H9 (cell line): Measurements from ENCODE around the gene KIF14. TPM values are rescaled to one million over a fixed set of nuclear protein-coding genes. Genes with fewer than 3 reads are reported as not detected.

Source experiments
- DNase-seq: peaks from one replicate; pipeline ENCODE4 v3.0.0-alpha.2; 2017
- H2AFZ ChIP-seq: one replicate; pipeline ENCODE4 v1.6.1; 2013; ENCODE audit warnings: mild to moderate bottlenecking, low read length, control low read depth, moderate library complexity
- H2AK5ac ChIP-seq: 2 replicates; pipeline ENCODE4 v1.6.1; 2013; ENCODE audit warnings: low read length, control low read depth, mixed read lengths; ENCODE audit not compliant: insufficient read length
- H2BK120ac ChIP-seq: one replicate; pipeline ENCODE4 v1.6.1; 2013; ENCODE audit warnings: low read depth, mild to moderate bottlenecking, low read length, control low read depth, inconsistent platforms; ENCODE audit not compliant: poor library complexity, severe bottlenecking
- H2BK12ac ChIP-seq: 2 replicates; pipeline ENCODE4 v1.6.1; 2013; ENCODE audit warnings: low read length, control low read depth, mixed read lengths, low read depth; ENCODE audit not compliant: insufficient read length
- H2BK15ac ChIP-seq: 2 replicates; pipeline ENCODE4 v1.6.1; 2013; ENCODE audit warnings: low read depth, low read length, control low read depth
- H2BK20ac ChIP-seq: one replicate; pipeline ENCODE4 v1.6.1; 2013; ENCODE audit warnings: low read depth, mild to moderate bottlenecking, low read length, control low read depth, inconsistent platforms; ENCODE audit not compliant: poor library complexity, severe bottlenecking
- H2BK5ac ChIP-seq: 2 replicates; pipeline ENCODE4 v1.6.1; 2013; ENCODE audit warnings: low read length, control low read depth, mixed read lengths; ENCODE audit not compliant: insufficient read length
- H3K14ac ChIP-seq: 2 replicates; pipeline ENCODE4 v1.6.1; 2013; ENCODE audit warnings: low read length, control low read depth; ENCODE audit not compliant: insufficient read depth
- H3K18ac ChIP-seq: 2 replicates; pipeline ENCODE4 v1.6.1; 2013; ENCODE audit warnings: low read depth, mild to moderate bottlenecking, mixed read lengths, low read length, control low read depth; ENCODE audit not compliant: insufficient read length
- H3K23ac ChIP-seq: 2 replicates; pipeline ENCODE4 v1.6.1; 2013; ENCODE audit warnings: low read length, control low read depth, mixed read lengths, low read depth; ENCODE audit not compliant: insufficient read length
- H3K23me2 ChIP-seq: 2 replicates; pipeline ENCODE4 v1.6.1; 2013; ENCODE audit warnings: low read depth, mild to moderate bottlenecking, mixed read lengths, low read length, control low read depth; ENCODE audit not compliant: insufficient read length, poor library complexity, severe bottlenecking
- H3K27ac ChIP-seq: 2 replicates; pipeline ENCODE4 v1.5.1; 2013; ENCODE audit warnings: low read length, control low read depth, mixed read lengths, low read depth; ENCODE audit not compliant: insufficient read length
- H3K27me3 ChIP-seq: 2 replicates; pipeline ENCODE4 v1.6.1; 2013; ENCODE audit warnings: low read length, control low read depth, inconsistent platforms; ENCODE audit not compliant: insufficient read depth
- H3K4ac ChIP-seq: 2 replicates; pipeline ENCODE4 v1.6.1; 2013; ENCODE audit warnings: low read depth, mild to moderate bottlenecking, control low read depth, inconsistent platforms, low read length, moderate library complexity
- H3K4me1 ChIP-seq: 2 replicates; pipeline ENCODE4 v1.6.1; 2013; ENCODE audit warnings: low read length, control low read depth, inconsistent platforms; ENCODE audit not compliant: insufficient read depth
- H3K4me2 ChIP-seq: 2 replicates; pipeline ENCODE4 v1.6.1; 2013; ENCODE audit warnings: low read length, control low read depth, mixed read lengths; ENCODE audit not compliant: insufficient read length, insufficient read depth
- H3K56ac ChIP-seq: 2 replicates; pipeline ENCODE4 v1.6.1; 2013; ENCODE audit warnings: low read depth, mild to moderate bottlenecking, mixed read lengths, low read length, control low read depth; ENCODE audit not compliant: insufficient read length
- H3K79me1 ChIP-seq: 2 replicates; pipeline ENCODE4 v1.6.1; 2013; ENCODE audit warnings: low read depth, mild to moderate bottlenecking, moderate library complexity, low read length, control low read depth, inconsistent platforms; ENCODE audit not compliant: insufficient read depth, poor library complexity, severe bottlenecking
- H3K79me2 ChIP-seq: 2 replicates; pipeline ENCODE4 v1.6.1; 2013; ENCODE audit warnings: low read length, control low read depth, inconsistent platforms; ENCODE audit not compliant: insufficient read depth
- H3K9ac ChIP-seq: 2 replicates; pipeline ENCODE4 v1.6.1; 2013; ENCODE audit warnings: low read length, control low read depth, mixed read lengths; ENCODE audit not compliant: insufficient read length; ENCODE audit errors: extremely low read depth
- H3K9me3 ChIP-seq: one replicate; pipeline ENCODE4 v1.6.1; 2013; ENCODE audit warnings: low read depth, low read length, inconsistent platforms; ENCODE audit not compliant: control insufficient read depth
- H3T11ph ChIP-seq: one replicate; pipeline ENCODE4 v1.6.1; 2013; ENCODE audit warnings: mild to moderate bottlenecking, low read length, control low read depth, inconsistent platforms
- H4K20me1 ChIP-seq: one replicate; pipeline ENCODE4 v1.6.1; 2013; ENCODE audit not compliant: control insufficient read depth, insufficient read length, insufficient read depth
- H4K5ac ChIP-seq: 2 replicates; pipeline ENCODE4 v1.6.1; 2013; ENCODE audit warnings: low read depth, mild to moderate bottlenecking, mixed read lengths, low read length, control low read depth; ENCODE audit not compliant: insufficient read length
- H4K8ac ChIP-seq: replicated peaks from 2 replicates; pipeline ENCODE4 v1.6.1; 2013; ENCODE audit warnings: low read length, control low read depth, mixed read lengths, low read depth; ENCODE audit not compliant: insufficient read length
- H4K91ac ChIP-seq: 2 replicates; pipeline ENCODE4 v1.6.1; 2013; ENCODE audit warnings: low read depth, mild to moderate bottlenecking, moderate library complexity, mixed read lengths, low read length, control low read depth; ENCODE audit not compliant: insufficient read length
- H3K27ac Mint-ChIP-seq, 3 experiments: 2 replicates in 2 of 3; 3 replicates in 1 of 3; pipeline ENCODE4 v1.8.0; 2020 to 2021; ENCODE audit warnings: mixed read lengths in 3 of 3, mild to moderate bottlenecking in 1 of 3, moderate library complexity in 1 of 3
- H3K27me3 Mint-ChIP-seq: 2 replicates; pipeline ENCODE4 v1.8.0; 2021; ENCODE audit warnings: low read depth, mild to moderate bottlenecking, moderate library complexity, mixed read lengths
- H3K36me3 Mint-ChIP-seq, 3 experiments: 2 replicates in 2 of 3; 3 replicates in 1 of 3; pipeline ENCODE4 v1.8.0; 2020 to 2021; ENCODE audit warnings: low read depth in 3 of 3, mixed read lengths in 3 of 3; ENCODE audit not compliant: insufficient read depth in 1 of 3
- H3K4me1 Mint-ChIP-seq, 2 experiments: 2 replicates each; pipeline ENCODE4 v1.8.0; 2020; ENCODE audit warnings: mixed read lengths in 2 of 2
- H3K4me3 Mint-ChIP-seq, 2 experiments: 2 replicates in 1 of 2; 3 replicates in 1 of 2; pipeline ENCODE4 v1.8.0; 2020 to 2021; ENCODE audit warnings: mild to moderate bottlenecking in 2 of 2, mixed read lengths in 2 of 2, moderate library complexity in 1 of 2
- H3K9me3 Mint-ChIP-seq, 2 experiments: 2 replicates in 1 of 2; 3 replicates in 1 of 2; pipeline ENCODE4 v1.8.0; 2020; ENCODE audit warnings: mild to moderate bottlenecking in 2 of 2, mixed read lengths in 2 of 2, moderate library complexity in 1 of 2
- CTCF ChIP-seq: fragments of 200-600 bp; sonication (generic); conservative IDR thresholded peaks from 3 replicates; pipeline ENCODE4 v1.8.0; 2021; ENCODE audit warnings: antibody characterized with exemption, mild to moderate bottlenecking
- WGBS: extraction: QIAGEN DNeasy Blood & Tissue Kit; methylation state at CpG from one replicate; pipeline ENCODE4 v1.1.7; 2013; ENCODE audit warnings: missing lambda C conversion rate, low lambda C conversion rate, mixed read lengths; ENCODE audit not compliant: insufficient read length; ENCODE audit errors: extremely low coverage; 5-methylcytosine and 5-hydroxymethylcytosine counted together
- total RNA-seq: library from RNA; stranded (reverse); gene quantifications from 2 replicates; pipeline ENCODE4 v1.2.1, GENCODE V29; 2021

The KIF14 gene
- total RNA-seq, 1 experiment from 2014 or later = 18.2 TPM

GRCh38 chr1:200547386-200547785, 73.2 kb downstream of the KIF14 start:
- no peak overlapping the region for H3K4me2 ChIP-seq
- no peaks in the 10 kb centered on the region for H3K9me3 Mint-ChIP-seq

More at GRCh38 chr1:200547386-200547785, 73.2 kb downstream of the KIF14 start:
- Histone ChIP-seq H3K9ac (no peak overlapping the region), H3K18ac (no peak overlapping the region), H3K9me3 (no peaks in the 10 kb centered on the region), H4K20me1 (no peaks in the 10 kb centered on the region), H3K27me3 (no peaks in the 10 kb centered on the region), H3K4ac (no peak overlapping the region), H3K27ac (no peak overlapping the region), H4K5ac (no peak overlapping the region), H2BK20ac (no peak overlapping the region), H2BK12ac (no peak overlapping the region), H2AFZ (no peak overlapping the region), H2AK5ac (no peak overlapping the region), H3K79me2 (no peaks in the 10 kb centered on the region), H3K4me1 (no peaks in the 10 kb centered on the region), H4K8ac (no peak overlapping the region), H2BK120ac (no peak overlapping the region), H2BK15ac (no peak overlapping the region), H3K56ac (no peak overlapping the region), H3K79me1 (no peaks in the 10 kb centered on the region), H3K14ac (no peak overlapping the region), H2BK5ac (no peak overlapping the region), H3T11ph (no peak overlapping the region), H3K23ac (no peak overlapping the region), H3K23me2 (no peaks in the 10 kb centered on the region), H4K91ac (no peak overlapping the region)
- Mint-ChIP-seq H3K27me3 (no peaks in the 10 kb centered on the region), H3K36me3 (no peaks in the 10 kb centered on the region), H3K4me1 (peaks cover 3 to 4% of the 10 kb centered on the region in 2 experiments; a peak in 3 of 4 replicates), H3K27ac (no peak overlapping the region), H3K4me3 (no peak overlapping the region)
- DNase-seq = no peak
- no CpG with 5 or more reads among the region's 4 CpGs for WGBS
- TF ChIP-seq CTCF = no peak
